Panc1 (cell line): ENCODE measurements around the gene SNURF.

Experiments
- CTCF ChIP-seq: fragments of 450-650 bp; IDR thresholded peaks from 2 replicates; pipeline ENCODE4 v1.5.1; 2017; ENCODE audit warnings: mild to moderate bottlenecking
- POLR2AphosphoS5 ChIP-seq: IDR thresholded peaks from 2 replicates; pipeline ENCODE4 v1.6.1; 2012; ENCODE audit warnings: mild to moderate bottlenecking, low read depth, low read length, moderate library complexity

- TF ChIP-seq CTCF: no peak
- no peak for TF ChIP-seq POLR2AphosphoS5
Observed at GRCh38 chr15:24924153-24924552, 30.6 kb upstream of the SNURF start.
